Activated CD4-positive, alpha-beta T cell treated with anti-CD3 and anti-CD28 coated beads, Interleukin-2, Interleukin-6, amounts not matched to agents 100 ng/mL and 50 ng/mL, durations not matched to agents 16 hours and 8 hours (primary cell): ENCODE measurements around the gene C19orf18.

Source experiments
- DNase-seq: peaks from one replicate; pipeline ENCODE4 v3.0.0-alpha.2; 2020

Gene C19orf18

GRCh38 chr19:57947088-57947418, 27.3 kb downstream of the C19orf18 start:
- no peak for DNase-seq

GRCh38 chr19:57946316-57946715, 28.0 kb downstream of the C19orf18 start:
- no peak for DNase-seq

GRCh38 chr19:57941593-57941992, 32.7 kb downstream of the C19orf18 start:
- DNase-seq, result no peak

- DNase-seq, result no peak
These were observed 38.6 kb downstream of the C19orf18 start for GRCh38 chr19:57935731-57936130.

GRCh38 chr19:57934820-57935665, 39.3 kb downstream of the C19orf18 start, which contains the start of gene ZNF418:
ZNF418 (minus strand) TSS chr19:57935402; CDS start chr19:57933822, 1,580 bp downstream.
- peak; percentile 56 for DNase-seq

- no peak for DNase-seq
These were observed 46.7 kb downstream of the C19orf18 start for GRCh38 chr19:57927587-57927986.

GRCh38 chr19:57916168-57916995, 58.0 kb downstream of the C19orf18 start, which contains the start of gene ZNF417:
ZNF417 (minus strand) TSS chr19:57916592; CDS start chr19:57916411, 181 bp downstream.
- peak; percentile 92 for DNase-seq

GRCh38 chr19:57914531-57914930, 59.8 kb downstream of the C19orf18 start:
- no peak for DNase-seq
